HFFc6 (cell line): Measurements from ENCODE around the gene CARMIL3. TPM values are rescaled to one million over a fixed set of nuclear protein-coding genes. Genes with fewer than 3 reads are reported as not detected.

Source experiments
- DNase-seq: peaks from one replicate; pipeline ENCODE4 v3.0.0-alpha.2; 2018
- H3K27ac Mint-ChIP-seq: 2 replicates; pipeline ENCODE4 v1.8.0; 2020; ENCODE audit warnings: mild to moderate bottlenecking, mixed read lengths
- H3K27me3 Mint-ChIP-seq: 2 replicates; pipeline ENCODE4 v1.8.0; 2021; ENCODE audit warnings: mild to moderate bottlenecking, moderate library complexity, mixed read lengths; ENCODE audit not compliant: insufficient read depth
- H3K36me3 Mint-ChIP-seq: 2 replicates; pipeline ENCODE4 v1.8.0; 2021; ENCODE audit warnings: low read depth, mixed read lengths
- H3K4me1 Mint-ChIP-seq: 2 replicates; pipeline ENCODE4 v1.8.0; 2020; ENCODE audit warnings: low read depth, mixed read lengths
- H3K4me3 Mint-ChIP-seq: 2 replicates; pipeline ENCODE4 v1.8.0; 2020; ENCODE audit warnings: mild to moderate bottlenecking, moderate library complexity, mixed read lengths
- H3K9me3 Mint-ChIP-seq: 2 replicates; pipeline ENCODE4 v1.8.0; 2020; ENCODE audit warnings: mild to moderate bottlenecking, mixed read lengths
- CTCF ChIP-seq: fragments of 200-600 bp; sonication (generic); IDR thresholded peaks from 2 replicates; pipeline ENCODE4 v1.5.0; 2021; ENCODE audit warnings: antibody characterized with exemption, mild to moderate bottlenecking
- total RNA-seq, 6 experiments: library from RNA; stranded (reverse); fragmentation: NEBNext Ultra II Directional; extraction: Animal tissue kit (Norgen Biotek cat#: 25700); gene quantifications; 2 replicates in 1 of 6; 3 replicates in 5 of 6; pipeline ENCODE4 v1.2.3, GENCODE V29; 2021

The CARMIL3 gene
- total RNA-seq, 6 experiments from 2014 or later, result not detected

- no peaks in the 10 kb centered on the region for H3K4me1 Mint-ChIP-seq
- TF ChIP-seq CTCF, result no peak
- H3K9me3 Mint-ChIP-seq, result no peaks in the 10 kb centered on the region
- peaks cover 38% of the 10 kb centered on the region for H3K27me3 Mint-ChIP-seq
- no peak overlapping the region for H3K27ac Mint-ChIP-seq
- H3K36me3 Mint-ChIP-seq, result no peaks in the 10 kb centered on the region
- no peak for DNase-seq
- H3K4me3 Mint-ChIP-seq, result peak overlapping the region; percentile 79
Measured at GRCh38 chr14:24080888-24081738, 29.3 kb downstream of the CARMIL3 start.

- DNase-seq, result no peak
- Mint-ChIP-seq H3K27ac (no peak overlapping the region), H3K36me3 (no peaks in the 10 kb centered on the region), H3K4me3 (peak overlapping the region; percentile 75), H3K4me1 (no peaks in the 10 kb centered on the region), H3K27me3 (peaks cover 37% of the 10 kb centered on the region), H3K9me3 (no peaks in the 10 kb centered on the region)
- TF ChIP-seq CTCF, result no peak
Measured at GRCh38 chr14:24081739-24082211, 30.0 kb downstream of the CARMIL3 start.

DNA sequence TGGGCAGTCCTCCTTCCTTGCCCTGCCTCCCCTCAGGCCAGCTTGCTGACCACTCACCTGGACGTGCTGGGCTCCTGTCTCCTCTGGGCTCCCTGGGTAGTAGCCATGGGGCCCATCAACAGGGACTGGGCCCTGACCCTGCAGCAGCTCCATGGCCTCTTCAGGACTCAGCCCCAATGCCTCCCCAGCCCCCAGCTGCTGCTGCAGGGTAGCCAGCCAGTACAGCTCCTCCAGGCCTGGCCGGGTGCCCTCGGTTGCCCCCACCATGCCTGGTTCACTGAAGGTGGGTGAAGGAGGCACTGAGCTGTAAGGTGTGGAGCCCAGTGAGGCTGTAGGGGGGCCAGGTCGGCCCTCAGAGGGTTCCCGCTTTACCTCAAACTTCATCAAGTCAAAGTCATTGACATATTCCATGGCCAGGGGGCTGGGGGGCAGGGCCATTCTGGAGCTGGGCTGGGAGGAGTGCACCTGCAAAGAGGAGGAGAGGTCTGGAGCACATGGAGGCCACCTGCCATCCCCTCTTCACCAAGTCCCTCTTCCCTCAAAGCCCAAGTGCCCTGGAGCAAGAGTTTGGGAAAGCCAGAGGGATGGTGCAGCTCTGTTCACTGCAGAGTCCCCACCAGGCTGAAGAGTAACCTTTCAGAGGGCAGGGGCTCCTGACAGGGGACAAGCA, 30.7 kb downstream of the CARMIL3 start:
- Mint-ChIP-seq H3K27me3 (peaks cover 39% of the 10 kb centered on the region), H3K27ac (no peak overlapping the region), H3K36me3 (no peaks in the 10 kb centered on the region), H3K4me1 (no peaks in the 10 kb centered on the region), H3K9me3 (no peaks in the 10 kb centered on the region), H3K4me3 (peak overlapping the region; percentile 75)
- DNase-seq, result no peak
- no peak for TF ChIP-seq CTCF

DNA sequence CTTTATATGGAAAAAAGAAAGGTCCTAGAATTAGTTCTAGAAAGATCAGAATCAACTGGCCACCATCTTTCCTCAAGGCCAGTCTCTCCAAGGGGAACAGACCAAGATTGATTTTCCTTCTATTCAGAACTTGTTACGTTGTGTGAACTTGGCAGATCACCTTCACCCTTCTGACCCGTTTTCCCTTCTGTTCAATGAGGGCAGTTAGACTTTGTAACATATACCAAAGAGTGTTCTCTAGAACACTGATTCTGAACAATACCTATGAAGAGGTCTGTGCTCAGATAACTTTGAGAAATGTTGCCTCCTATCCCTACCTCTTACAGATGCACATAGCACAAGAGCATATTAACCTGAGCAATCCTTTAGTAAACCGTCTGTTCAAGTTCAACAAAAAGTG, 31.7 kb downstream of the CARMIL3 start:
- no peaks in the 10 kb centered on the region for H3K4me1 Mint-ChIP-seq
- no peak overlapping the region for H3K4me3 Mint-ChIP-seq
- peaks cover 35% of the 10 kb centered on the region for H3K27me3 Mint-ChIP-seq
- H3K27ac Mint-ChIP-seq, result no peak overlapping the region
- DNase-seq, result no peak
- no peaks in the 10 kb centered on the region for H3K36me3 Mint-ChIP-seq
- no peaks in the 10 kb centered on the region for H3K9me3 Mint-ChIP-seq
- no peak for TF ChIP-seq CTCF

- no peak overlapping the region for H3K4me3 Mint-ChIP-seq
- H3K9me3 Mint-ChIP-seq, result no peaks in the 10 kb centered on the region
- H3K27me3 Mint-ChIP-seq, result peaks cover 30% of the 10 kb centered on the region
- no peak for DNase-seq
- H3K36me3 Mint-ChIP-seq, result no peaks in the 10 kb centered on the region
- no peak overlapping the region for H3K27ac Mint-ChIP-seq
- no peak for TF ChIP-seq CTCF
- no peaks in the 10 kb centered on the region for H3K4me1 Mint-ChIP-seq
Measured at GRCh38 chr14:24084440-24084839, 32.6 kb downstream of the CARMIL3 start.
